OCI-LY7 (cell line): Measurements from ENCODE around the gene ACOXL.

Experiments used
- EZH2phosphoT487 ChIP-seq: fragments of 200-600 bp; sonication (generic); IDR thresholded peaks from 2 replicates; pipeline ENCODE4 v1.6.1; 2018; ENCODE audit warnings: low read depth, borderline replicate concordance, mild to moderate bottlenecking, mixed run types, antibody characterized with exemption, low read length, moderate library complexity, mixed read lengths
- TF ChIP-seq, protein P1 (sequence below): fragments of 200-600 bp; sonication (generic); conservative IDR thresholded peaks from 2 replicates; pipeline ENCODE4 v1.5.1; 2014; ENCODE audit warnings: mild to moderate bottlenecking, antibody characterized with exemption, low read length, moderate library complexity, mixed read lengths

DNA sequence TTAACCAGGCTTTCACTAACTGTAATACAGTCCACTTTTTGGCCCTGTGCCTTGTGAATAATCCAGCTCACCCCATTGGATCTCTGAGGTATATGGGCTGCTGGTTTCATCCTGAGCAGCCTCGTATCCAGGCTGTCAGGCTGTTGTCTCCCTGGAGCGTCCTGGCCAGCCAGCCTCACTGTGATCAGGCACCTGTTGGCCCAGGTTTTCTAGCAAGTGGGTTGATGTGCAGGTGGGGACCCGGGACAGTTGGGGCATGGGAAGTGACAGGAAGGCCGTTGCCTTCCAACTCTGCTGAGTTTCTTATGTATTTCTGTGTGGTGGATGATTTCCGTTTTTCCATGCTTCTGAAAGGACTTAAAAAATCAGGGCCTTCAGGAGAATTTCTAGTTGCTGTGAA, 132.4 kb downstream of the ACOXL start:
- TF ChIP-seq, protein P1, sequence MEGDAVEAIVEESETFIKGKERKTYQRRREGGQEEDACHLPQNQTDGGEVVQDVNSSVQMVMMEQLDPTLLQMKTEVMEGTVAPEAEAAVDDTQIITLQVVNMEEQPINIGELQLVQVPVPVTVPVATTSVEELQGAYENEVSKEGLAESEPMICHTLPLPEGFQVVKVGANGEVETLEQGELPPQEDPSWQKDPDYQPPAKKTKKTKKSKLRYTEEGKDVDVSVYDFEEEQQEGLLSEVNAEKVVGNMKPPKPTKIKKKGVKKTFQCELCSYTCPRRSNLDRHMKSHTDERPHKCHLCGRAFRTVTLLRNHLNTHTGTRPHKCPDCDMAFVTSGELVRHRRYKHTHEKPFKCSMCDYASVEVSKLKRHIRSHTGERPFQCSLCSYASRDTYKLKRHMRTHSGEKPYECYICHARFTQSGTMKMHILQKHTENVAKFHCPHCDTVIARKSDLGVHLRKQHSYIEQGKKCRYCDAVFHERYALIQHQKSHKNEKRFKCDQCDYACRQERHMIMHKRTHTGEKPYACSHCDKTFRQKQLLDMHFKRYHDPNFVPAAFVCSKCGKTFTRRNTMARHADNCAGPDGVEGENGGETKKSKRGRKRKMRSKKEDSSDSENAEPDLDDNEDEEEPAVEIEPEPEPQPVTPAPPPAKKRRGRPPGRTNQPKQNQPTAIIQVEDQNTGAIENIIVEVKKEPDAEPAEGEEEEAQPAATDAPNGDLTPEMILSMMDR: no peak
- TF ChIP-seq EZH2phosphoT487: no peak
